GM12874 (cell line): ENCODE measurements around the gene MAML3.
A peak's percentile ranks its signal among the peaks of the same experiment; 100 is the strongest.

Experiments
- TF ChIP-seq, protein P1 (sequence below): IDR thresholded peaks from 2 replicates; pipeline ENCODE4 v1.5.1; 2011; ENCODE audit warnings: low read depth, mild to moderate bottlenecking, control low read depth, low read length, moderate library complexity; ENCODE audit not compliant: insufficient read depth

Gene MAML3

DNA sequence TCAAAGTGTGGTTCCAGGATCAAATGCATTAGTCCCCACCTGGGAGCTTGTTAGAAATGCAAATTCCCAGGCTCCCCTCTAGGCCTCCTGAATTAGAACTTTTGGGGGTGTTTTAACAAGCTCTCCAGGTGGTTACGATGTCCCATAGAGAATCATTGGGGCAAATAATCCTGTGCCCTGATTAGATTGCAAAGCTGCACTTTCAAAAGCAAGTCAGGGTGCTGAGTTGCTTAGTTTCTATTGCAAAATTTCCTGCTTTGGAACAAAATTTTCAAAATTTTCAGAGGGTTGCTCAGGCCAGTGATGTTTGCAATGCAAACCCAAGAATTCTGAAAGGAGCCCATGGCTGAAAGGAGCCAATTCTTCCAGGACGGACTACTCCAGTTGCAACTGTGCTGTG is 417.3 kb downstream of the MAML3 start:
- TF ChIP-seq, protein P1, sequence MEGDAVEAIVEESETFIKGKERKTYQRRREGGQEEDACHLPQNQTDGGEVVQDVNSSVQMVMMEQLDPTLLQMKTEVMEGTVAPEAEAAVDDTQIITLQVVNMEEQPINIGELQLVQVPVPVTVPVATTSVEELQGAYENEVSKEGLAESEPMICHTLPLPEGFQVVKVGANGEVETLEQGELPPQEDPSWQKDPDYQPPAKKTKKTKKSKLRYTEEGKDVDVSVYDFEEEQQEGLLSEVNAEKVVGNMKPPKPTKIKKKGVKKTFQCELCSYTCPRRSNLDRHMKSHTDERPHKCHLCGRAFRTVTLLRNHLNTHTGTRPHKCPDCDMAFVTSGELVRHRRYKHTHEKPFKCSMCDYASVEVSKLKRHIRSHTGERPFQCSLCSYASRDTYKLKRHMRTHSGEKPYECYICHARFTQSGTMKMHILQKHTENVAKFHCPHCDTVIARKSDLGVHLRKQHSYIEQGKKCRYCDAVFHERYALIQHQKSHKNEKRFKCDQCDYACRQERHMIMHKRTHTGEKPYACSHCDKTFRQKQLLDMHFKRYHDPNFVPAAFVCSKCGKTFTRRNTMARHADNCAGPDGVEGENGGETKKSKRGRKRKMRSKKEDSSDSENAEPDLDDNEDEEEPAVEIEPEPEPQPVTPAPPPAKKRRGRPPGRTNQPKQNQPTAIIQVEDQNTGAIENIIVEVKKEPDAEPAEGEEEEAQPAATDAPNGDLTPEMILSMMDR, result no peak

DNA sequence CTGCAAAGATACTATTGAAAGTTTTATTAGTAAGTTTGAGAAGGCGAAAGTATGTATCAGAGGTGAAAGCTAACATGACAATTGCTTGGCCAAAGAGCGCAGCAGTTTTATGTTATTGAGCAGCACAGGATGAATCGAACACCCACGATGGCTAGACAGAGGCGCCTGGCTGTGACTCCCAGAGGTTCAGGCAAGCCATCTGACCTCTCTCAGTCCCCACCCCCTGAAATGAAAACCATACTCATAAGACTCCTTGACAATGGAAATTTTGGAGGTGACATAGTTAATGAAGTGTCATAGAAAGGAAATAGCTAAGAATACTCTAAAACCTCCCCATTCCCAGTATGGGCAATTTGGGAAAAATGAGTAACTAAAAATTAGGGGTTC is 417.7 kb downstream of the MAML3 start:
- TF ChIP-seq, protein P1, result no peak

DNA sequence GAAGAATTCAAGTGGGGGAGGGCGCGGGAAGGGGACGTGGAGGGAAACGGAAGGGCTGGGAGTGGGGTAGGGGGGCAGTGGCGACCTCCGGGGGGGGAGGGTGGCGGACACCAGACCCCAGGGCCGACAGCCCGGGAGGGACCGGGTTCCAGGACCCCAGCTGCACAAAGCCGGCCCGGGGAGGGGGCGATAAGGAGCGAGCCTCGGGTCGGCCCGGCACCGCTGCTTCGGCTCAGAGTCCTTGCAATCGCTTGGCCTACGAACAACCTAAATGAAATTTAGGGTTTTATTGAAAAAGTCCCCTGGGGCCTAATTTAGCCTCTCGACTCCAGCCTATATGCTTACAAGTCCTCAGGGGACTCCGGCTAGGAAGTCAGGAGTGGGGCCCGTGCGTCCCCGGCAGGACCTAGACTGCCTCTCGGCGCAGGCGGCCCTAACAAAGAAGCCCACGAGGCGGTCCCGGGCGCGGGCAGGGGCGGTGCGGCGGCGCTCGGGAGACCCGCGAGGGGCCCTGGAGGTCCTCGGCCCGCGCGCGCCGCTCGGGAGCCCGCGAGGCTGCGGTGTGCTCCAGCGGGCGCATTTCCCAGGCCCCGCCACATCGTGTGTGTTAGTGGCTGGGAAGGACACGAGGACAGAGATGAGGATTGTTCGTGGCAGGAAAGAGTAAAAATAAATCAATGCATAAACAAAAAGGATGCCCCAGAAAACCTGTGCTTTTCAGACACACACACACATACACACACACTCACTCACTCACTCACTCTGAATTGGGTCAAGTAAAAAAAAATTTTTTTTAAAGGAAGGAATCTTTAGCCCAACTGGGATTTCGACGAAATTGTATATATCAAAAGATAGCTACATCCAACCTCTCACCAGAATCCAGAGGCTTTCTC is 418.4 kb downstream of the MAML3 start:
- TF ChIP-seq, protein P1, result no peak

DNA sequence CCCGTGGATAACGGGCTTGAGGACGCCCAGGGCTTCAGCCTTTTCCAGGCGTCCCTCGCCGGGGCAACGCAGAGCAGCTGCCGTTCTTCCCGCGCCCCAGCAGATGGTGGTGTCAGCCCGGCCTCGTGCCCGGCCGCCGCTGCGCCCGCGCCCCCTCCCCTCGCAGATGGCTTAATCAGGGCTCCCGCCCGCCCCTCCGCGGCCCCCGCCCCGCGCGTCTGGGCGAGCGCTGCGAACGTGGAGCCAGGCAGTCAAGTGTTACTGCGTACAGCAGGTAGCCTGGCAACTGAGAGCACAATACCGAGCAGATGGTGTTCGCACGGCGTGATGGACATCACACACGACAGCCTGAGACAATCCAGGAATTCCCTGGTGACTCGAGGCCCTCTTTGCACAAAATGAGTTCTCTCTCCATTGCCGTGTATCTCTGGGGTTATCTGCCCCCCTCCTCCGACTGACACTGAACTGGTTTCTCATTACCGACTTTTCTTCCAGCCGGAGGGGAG is 419.1 kb downstream of the MAML3 start:
- TF ChIP-seq, protein P1, result peak; percentile 50

DNA sequence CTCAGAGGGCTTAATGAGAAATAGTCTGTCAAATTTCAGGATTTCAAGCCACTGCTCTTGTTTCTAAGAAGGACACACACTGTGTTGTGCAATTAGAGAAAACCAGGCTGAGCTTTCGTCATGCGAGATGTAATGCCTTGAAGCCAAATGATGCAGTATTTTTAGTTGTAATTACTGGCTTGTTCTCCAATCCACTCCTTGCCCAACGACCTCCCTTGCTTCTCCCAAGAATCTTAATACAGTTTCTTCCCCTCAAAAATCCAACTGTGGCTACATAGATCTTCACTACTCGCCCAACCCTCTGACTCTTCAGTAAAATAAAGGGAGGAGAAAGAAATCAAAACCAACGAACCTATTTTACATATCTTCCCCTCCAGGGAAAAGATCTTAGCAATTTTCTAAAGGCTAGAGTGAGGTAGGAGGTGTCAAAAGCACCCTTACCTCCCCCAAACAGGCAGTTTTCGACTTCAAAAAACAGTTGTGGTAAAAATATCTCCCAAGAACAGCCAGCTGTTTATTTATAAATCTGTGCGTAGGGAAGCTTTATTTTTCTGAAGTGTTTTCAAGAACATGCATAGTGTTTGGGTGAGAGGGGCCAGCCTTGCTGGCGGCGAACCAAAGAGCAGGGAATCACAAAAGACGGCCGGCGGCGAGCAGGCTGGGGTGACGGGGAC is 419.6 kb downstream of the MAML3 start:
- TF ChIP-seq, protein P1, result no peak

DNA sequence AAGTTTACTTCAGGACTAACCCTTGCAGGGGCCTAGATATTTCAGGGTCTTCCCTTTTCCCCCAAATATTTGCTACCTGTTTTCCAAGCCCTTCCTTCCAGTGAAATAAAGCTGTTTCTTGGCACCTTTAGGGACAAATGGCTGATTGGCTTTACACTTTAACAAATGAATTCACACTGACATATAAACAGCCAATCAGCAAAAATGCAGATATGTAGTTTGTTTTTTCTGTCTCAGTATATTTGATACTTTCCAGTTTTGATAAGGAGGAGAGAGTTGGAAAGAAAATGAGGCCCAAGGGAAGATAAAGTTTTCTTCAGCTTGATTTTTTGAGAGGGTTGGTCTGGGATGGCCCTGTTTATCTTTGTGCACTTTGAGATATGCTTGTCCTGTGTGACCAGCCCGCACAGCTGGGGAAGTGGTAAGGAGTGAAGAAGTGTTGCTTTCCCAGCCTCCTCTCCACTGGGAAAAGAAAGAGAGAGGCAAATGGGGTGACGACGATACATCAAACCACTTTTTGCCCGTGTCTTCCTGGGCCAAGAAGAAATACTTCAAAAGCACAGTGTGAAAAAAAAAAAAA is 420.9 kb downstream of the MAML3 start:
- TF ChIP-seq, protein P1, result no peak

DNA sequence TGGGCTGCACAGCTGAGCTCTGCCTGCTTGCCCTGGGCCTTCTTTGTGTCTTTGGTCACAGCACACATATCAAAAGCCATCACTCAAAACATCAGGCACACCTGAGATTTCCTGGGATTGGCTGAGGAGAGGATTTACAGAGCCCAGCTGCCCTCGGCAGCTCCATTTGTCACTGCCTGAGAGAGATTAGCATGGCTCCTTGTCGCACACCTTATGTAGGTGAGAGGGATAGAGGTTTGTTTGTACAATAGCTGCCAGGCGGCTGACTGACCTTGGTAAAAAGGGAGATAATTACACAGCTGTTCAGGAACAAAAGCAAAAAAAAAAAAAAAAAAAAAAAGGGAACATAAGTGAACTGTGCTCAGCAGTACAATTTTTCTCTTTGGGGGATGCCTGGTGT is 425.1 kb downstream of the MAML3 start:
- TF ChIP-seq, protein P1, result no peak
